ENCODE data around the gene VEGFB. TPM values are rescaled to one million over a fixed set of nuclear protein-coding genes. Genes with fewer than 3 reads are reported as not detected.
"Not testable (repeated sequence)": the region's sequence is repeated elsewhere in the genome, so short reads cannot be mapped to it uniquely, and the experiment has no call there.

VEGFB gene
- total RNA-seq, 2 experiments from 2014 or later, result 78.9 to 82.1 TPM

DNA sequence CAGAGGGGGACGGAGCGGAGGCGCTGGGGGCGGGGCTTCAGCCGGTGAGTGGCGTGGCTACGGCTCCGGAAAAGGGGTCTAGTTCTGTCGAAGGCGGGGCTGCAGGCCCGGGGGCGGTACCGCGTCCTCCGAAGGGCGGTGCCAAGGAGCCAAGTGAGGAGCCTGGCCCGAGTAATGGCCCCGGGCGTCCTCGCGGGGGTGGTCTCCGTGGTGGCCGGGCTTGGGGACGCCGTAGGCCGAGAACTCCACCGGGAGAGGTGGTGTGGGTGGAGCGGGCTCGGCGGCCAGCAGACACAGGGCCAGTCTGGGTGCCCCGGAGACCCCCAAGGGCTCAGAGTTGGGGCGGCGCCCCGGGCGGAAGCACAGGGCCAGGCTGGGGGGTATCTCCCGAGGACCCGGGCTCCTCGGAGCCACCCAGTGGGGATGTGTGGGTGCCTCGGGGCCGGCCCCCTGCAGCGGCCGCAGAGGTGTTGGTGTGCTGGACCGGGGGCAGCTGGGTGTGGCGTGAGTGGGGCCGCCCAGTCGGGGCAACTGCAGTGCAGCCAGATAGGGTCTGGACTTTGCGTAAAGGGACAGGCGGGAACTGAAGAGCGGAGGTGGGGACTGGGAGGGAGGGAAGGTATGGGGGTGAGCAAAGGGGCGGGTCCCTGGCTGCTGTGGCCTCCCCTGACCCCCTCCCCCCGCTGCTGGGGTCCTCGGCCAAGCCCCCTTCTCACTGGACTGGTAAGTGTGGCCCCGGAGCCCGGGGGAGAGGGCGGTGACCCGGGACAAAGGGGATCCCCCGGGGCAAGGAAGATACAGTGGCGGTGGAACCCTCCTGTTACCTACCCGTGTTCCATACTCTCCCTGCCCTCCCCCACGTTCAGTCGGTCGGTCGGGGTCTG lies 7.3 kb downstream of the VEGFB start:
- ChIA-PET POLR2A (interaction anchor here (0.5 to 4.3 kb wide), 16 partner anchors 9 to 99 kb away, joined by 3 to 14 read pairs (median 4); partner anchors contain the start of genes BAD, NUDT22, PRDX5 and STIP1), CTCF (interaction anchor here (0.6 to 3.7 kb wide), 9 partner anchors 9 to 403 kb away, joined by 3 to 19 read pairs (median 5); partner anchors contain the start of genes CATSPERZ, ESRRA, GPR137 and NUDT22)
- intact Hi-C loops (cut with micrococcal nuclease), result loop anchor here (1.0 to 10.0 kb wide), 7 partner anchors 11 to 873 kb away; partner anchors contain the start of genes BAD, DNAJC4, ESRRA and GPR137
- no peak for DNase-seq
- Mint-ChIP-seq H3K36me3 (peaks cover 18% of the 10 kb centered on the region), H3K27ac (peak overlapping the region; percentile 98), H3K4me1 (ENCODE audit: low read depth) (peaks cover 32% of the 10 kb centered on the region), H3K9me3 (no peaks in the 10 kb centered on the region), H3K27me3 (no peaks in the 10 kb centered on the region), H3K4me3 (peak overlapping the region; percentile 89)

DNA sequence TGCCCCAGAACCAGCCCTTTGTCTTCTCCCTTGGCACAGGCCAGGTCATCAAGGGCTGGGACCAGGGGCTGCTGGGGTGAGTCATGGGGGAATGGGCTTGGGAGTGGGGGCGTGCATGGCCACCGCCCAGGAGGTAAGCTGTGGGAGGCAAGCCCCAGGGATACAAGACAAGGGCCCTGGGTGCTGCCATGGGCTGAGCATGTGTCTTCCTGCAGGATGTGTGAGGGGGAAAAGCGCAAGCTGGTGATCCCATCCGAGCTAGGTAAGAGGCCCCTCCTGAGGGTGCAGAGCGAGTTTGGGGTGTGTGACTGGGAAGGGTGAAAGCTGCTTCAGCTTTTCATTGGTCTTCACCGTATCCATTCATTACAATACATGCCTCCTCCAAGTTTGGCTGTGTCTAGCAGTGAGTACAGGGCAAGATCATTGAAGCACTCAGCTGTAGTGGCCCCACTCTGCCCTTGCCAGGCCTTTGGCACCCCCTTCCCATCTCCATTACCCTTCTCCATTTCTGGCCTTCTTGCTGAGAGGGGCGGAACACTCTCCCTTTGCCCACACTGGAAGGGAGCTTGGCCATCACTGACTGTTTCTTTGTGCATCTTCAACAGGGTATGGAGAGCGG lies 9.0 kb downstream of the VEGFB start:
- no peaks in the 10 kb centered on the region for H3K9me3 Mint-ChIP-seq
- H3K36me3 Mint-ChIP-seq, result peaks cover 14% of the 10 kb centered on the region
- ChIA-PET CTCF (interaction anchor here (0.8 to 5.0 kb wide), 6 partner anchors 8 to 298 kb away, joined by 3 to 28 read pairs (median 10); partner anchors contain the start of genes CATSPERZ, ESRRA and PLCB3), POLR2A (interaction anchor here (1.1 to 1.6 kb wide), 5 partner anchors 9 to 37 kb away, joined by 3 to 6 read pairs (median 4); partner anchors contain the start of genes FERMT3, NUDT22 and TRPT1)
- peaks cover 35% of the 10 kb centered on the region for H3K4me1 Mint-ChIP-seq (ENCODE audit: low read depth)
- H3K4me3 Mint-ChIP-seq, result peak overlapping the region; percentile 41
- DNase-seq, result no peak
- peak overlapping the region; percentile 33 for H3K27ac Mint-ChIP-seq
- intact Hi-C loops (cut with micrococcal nuclease), result loop anchor here (10.0 kb wide), 1 partner anchor 871 kb away; the partner anchor contains the start of genes TM7SF2 and ZNHIT2
- H3K27me3 Mint-ChIP-seq, result no peaks in the 10 kb centered on the region

GRCh38 chr11:64244107-64244506 lies 9.7 kb downstream of the VEGFB start:
- no peaks in the 10 kb centered on the region for H3K27me3 Mint-ChIP-seq
- intact Hi-C loops (cut with micrococcal nuclease), result loop anchor here (10.0 kb wide), 1 partner anchor 871 kb away; the partner anchor contains the start of genes TM7SF2 and ZNHIT2
- ChIA-PET CTCF (interaction anchor here (0.8 to 5.0 kb wide), 4 partner anchors 7 to 298 kb away, joined by 4 to 28 read pairs (median 17); partner anchors contain the start of genes CATSPERZ, ESRRA and PLCB3), POLR2A (interaction anchor here (0.5 to 3.0 kb wide), 4 partner anchors 8 to 38 kb away, joined by 3 to 22 read pairs (median 4); partner anchors contain the start of gene FERMT3)
- peak overlapping the region; percentile 26 for H3K4me3 Mint-ChIP-seq
- peaks cover 35% of the 10 kb centered on the region for H3K4me1 Mint-ChIP-seq (ENCODE audit: low read depth)
- no peak for DNase-seq
- H3K27ac Mint-ChIP-seq, result peak overlapping the region; percentile 51
- H3K9me3 Mint-ChIP-seq, result no peaks in the 10 kb centered on the region
- H3K36me3 Mint-ChIP-seq, result peaks cover 14% of the 10 kb centered on the region

GRCh38 chr11:64244966-64245365 lies 10.6 kb downstream of the VEGFB start:
- ChIA-PET POLR2A (interaction anchor here (0.6 to 3.0 kb wide), 7 partner anchors 22 to 1328 kb away, joined by 3 to 22 read pairs (median 5); partner anchors contain the start of genes FERMT3 and STIP1), CTCF (interaction anchor here (0.6 to 5.0 kb wide), 4 partner anchors 40 to 59 kb away, joined by 3 to 28 read pairs (median 14); partner anchors contain the start of genes CATSPERZ and ESRRA)
- Mint-ChIP-seq H3K4me3 (peak overlapping the region; percentile 91), H3K27me3 (no peaks in the 10 kb centered on the region), H3K9me3 (no peaks in the 10 kb centered on the region), H3K27ac (peak overlapping the region; percentile 90), H3K36me3 (peaks cover 14% of the 10 kb centered on the region), H3K4me1 (ENCODE audit: low read depth) (peaks cover 34% of the 10 kb centered on the region)
- DNase-seq, result no peak
- intact Hi-C loops (cut with micrococcal nuclease), result loop anchor here (10.0 kb wide), 1 partner anchor 870 kb away; the partner anchor contains the start of genes TM7SF2 and ZNHIT2

DNA sequence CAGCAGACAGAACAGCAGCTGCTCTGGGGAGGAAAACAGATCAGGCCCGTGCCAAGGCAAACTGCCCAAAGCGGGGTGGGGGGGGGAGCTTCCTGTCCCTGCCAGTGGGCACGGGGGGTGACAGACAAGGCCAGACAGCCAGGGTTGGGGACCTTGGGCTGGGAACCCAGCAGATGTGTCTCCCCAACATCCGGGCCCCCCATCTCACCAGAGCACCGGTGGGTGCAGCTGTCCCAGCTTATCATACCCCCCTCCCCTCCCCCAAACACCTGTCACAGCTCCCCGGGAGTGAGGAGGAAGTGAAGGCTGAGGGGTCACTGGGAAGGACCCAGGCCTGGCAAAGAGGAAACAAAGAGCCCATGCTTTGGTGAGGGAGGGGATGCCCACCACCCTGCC lies 11.0 kb downstream of the VEGFB start:
- peaks cover 31% of the 10 kb centered on the region for H3K4me1 Mint-ChIP-seq (ENCODE audit: low read depth)
- ChIA-PET POLR2A (interaction anchor here (0.6 to 3.0 kb wide), 10 partner anchors 19 to 1328 kb away, joined by 3 to 22 read pairs (median 7); partner anchors contain the start of genes BAD, FERMT3, GPR137 and NUDT22), CTCF (interaction anchor here (0.6 to 5.0 kb wide), 8 partner anchors 10 to 59 kb away, joined by 3 to 28 read pairs (median 6); partner anchors contain the start of genes CATSPERZ and ESRRA)
- no peaks in the 10 kb centered on the region for H3K9me3 Mint-ChIP-seq
- no peaks in the 10 kb centered on the region for H3K27me3 Mint-ChIP-seq
- H3K27ac Mint-ChIP-seq, result peak overlapping the region; percentile 90
- intact Hi-C loops (cut with micrococcal nuclease), result loop anchor here (10.0 kb wide), 1 partner anchor 869 kb away; the partner anchor contains the start of genes TM7SF2 and ZNHIT2
- peak; percentile 44 for DNase-seq
- H3K4me3 Mint-ChIP-seq, result peak overlapping the region; percentile 91
- peaks cover 11% of the 10 kb centered on the region for H3K36me3 Mint-ChIP-seq

DNA sequence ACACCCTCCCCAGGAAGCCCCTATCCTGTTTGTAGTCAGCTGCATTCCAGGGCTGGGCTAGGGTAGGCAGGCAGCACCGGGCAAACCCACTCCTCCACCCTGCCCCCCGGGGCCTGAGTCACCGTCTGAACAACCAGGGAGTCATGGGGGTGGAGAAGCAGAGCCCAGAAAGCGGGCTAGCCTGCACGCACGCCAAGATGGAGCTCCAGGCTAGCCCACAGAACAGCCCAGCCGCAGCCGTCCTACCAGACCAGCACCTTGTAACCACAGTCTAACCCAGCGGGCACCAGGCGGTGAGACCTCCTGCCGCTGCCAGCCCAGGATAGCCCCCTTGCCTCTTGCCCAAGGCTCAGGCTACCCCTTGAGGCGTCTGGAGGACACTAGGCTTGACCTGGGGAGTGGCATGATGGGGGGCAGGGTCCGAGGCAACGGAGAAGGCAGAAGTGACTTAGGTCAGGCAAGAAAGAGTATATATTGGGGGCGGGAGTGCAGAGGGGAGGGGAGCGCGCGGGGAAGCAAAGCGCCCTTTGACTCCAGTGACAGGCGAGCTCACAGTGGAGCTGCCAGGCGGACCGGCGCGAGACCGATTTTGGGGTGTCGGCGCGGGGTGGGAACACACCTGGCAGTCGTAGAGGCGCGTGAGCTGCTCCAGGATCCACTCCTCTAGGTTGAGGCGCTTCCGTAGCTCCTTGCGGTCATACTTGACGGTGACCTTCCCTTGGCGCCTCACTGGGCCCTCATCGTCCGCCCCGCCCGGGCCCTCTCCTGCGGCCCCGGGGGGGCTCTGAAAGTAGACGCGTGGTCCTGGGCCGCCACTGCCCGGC lies 11.6 kb downstream of the VEGFB start:
- peak overlapping the region; percentile 91 for H3K4me3 Mint-ChIP-seq
- CTCF ChIA-PET, result interaction anchor here (0.6 to 5.0 kb wide), 9 partner anchors 11 to 86 kb away, joined by 3 to 28 read pairs (median 5); partner anchors contain the start of genes CATSPERZ and ESRRA
- intact Hi-C loops (cut with micrococcal nuclease), result loop anchor here (1.0 to 10.0 kb wide), 3 partner anchors 24 to 869 kb away; partner anchors contain the start of genes TM7SF2 and ZNHIT2
- H3K27ac Mint-ChIP-seq, result peak overlapping the region; percentile 90
- POLR2A ChIA-PET, result interaction anchor here (0.6 to 3.0 kb wide), 11 partner anchors 19 to 1327 kb away, joined by 3 to 22 read pairs (median 6); partner anchors contain the start of genes BAD, CCDC88B, FERMT3 and GPR137
- peaks cover 31% of the 10 kb centered on the region for H3K4me1 Mint-ChIP-seq (ENCODE audit: low read depth)
- H3K36me3 Mint-ChIP-seq, result peaks cover 10% of the 10 kb centered on the region
- DNase-seq, result peak; percentile 89
- H3K27me3 Mint-ChIP-seq, result no peaks in the 10 kb centered on the region
- no peaks in the 10 kb centered on the region for H3K9me3 Mint-ChIP-seq

DNA sequence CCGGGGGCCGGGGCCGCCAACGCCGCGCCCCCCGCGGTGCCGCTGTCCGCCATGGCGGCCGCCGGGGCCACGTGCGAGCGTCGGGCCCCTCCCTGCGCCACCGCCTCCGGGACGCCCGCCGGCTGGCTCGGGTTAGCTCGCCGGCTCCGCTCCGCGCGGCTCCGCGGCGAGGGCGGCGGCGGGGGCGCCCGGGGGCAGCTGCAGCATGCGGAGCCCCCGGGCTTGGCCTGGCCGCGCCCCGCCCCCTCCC lies 12.2 kb downstream of the VEGFB start:
- H3K27ac Mint-ChIP-seq, DNase-seq, H3K27me3 Mint-ChIP-seq, H3K9me3 Mint-ChIP-seq: not testable (repeated sequence)
- Mint-ChIP-seq H3K36me3 (peaks cover 10% of the 10 kb centered on the region), H3K4me3 (peak overlapping the region; percentile 78), H3K4me1 (ENCODE audit: low read depth) (peaks cover 31% of the 10 kb centered on the region)
- intact Hi-C loops (cut with micrococcal nuclease), result loop anchor here (1.0 to 10.0 kb wide), 3 partner anchors 24 to 868 kb away; partner anchors contain the start of genes TM7SF2 and ZNHIT2
- ChIA-PET CTCF (interaction anchor here (0.6 to 5.0 kb wide), 7 partner anchors 17 to 85 kb away, joined by 3 to 28 read pairs (median 6); partner anchors contain the start of genes CATSPERZ and ESRRA), POLR2A (interaction anchor here (0.6 to 3.0 kb wide), 11 partner anchors 13 to 1364 kb away, joined by 3 to 22 read pairs (median 6); partner anchors contain the start of genes BAD, CCDC88B, ESRRA and FERMT3)

DNA sequence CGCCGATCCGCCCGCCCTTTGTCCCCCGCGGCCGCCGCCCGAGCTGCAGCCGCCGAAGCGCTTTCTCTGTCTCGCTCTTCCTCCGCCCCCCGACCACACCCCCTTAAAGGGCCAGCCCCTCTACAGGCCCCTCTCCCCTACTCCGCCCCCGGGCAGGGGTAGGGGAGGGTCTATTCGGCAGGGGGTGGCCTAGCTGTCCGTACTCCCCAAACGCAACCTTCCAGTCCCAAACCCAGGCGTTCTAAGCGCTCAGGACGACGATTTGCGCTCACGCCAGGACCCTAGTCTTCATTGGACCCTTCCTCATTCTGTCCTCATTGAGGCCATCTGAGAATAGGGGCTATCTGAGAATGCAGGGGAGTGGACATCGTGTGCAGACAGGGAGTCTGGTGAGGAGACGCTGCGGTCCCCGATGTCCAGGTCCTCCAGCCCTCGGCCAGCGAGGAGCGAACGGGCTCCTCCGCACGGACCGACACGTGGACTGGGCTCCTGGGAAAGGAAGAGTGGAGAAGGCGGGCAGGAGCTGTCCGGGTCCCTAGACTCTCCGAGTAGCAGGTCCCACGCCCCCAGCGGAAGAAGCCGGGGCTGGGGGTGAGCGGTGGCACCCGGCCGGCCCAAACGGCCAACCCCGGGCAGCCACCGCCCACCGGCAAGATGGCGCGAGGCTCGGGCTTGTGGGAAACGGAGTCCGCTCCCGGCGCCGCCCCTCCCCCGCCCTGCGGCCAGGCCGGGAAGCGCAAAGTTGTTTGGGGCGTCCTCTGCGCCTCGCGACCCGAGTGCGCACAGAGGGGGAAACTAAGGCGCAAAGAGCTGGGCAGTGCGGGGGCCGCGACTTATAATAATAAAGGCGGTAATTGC lies 12.7 kb downstream of the VEGFB start, which contains the start of gene PPP1R14B:
Gene PPP1R14B (minus strand): TSS at position 73 of the 858 bp plus-strand sequence. CDS start 270 bp downstream, outside the sequence.
- Mint-ChIP-seq H3K27me3 (no peaks in the 10 kb centered on the region), H3K27ac (peak within 1 kb of the TSS; percentile 90), H3K4me1 (ENCODE audit: low read depth) (peaks cover 36% of the 10 kb centered on the region), H3K4me3 (peak within 1 kb of the TSS; percentile 91), H3K9me3 (no peaks in the 10 kb centered on the region), H3K36me3 (peaks cover 10% of the 10 kb centered on the region)
- POLR2A ChIA-PET, result interaction anchor here (0.6 to 3.0 kb wide), 11 partner anchors 13 to 1365 kb away, joined by 3 to 22 read pairs (median 6); partner anchors contain the start of genes BAD, CCDC88B, ESRRA and FERMT3
- CTCF ChIA-PET, result interaction anchor here (0.6 to 5.0 kb wide), 8 partner anchors 16 to 85 kb away, joined by 3 to 28 read pairs (median 5); partner anchors contain the start of genes CATSPERZ and ESRRA
- peak; percentile 88 for DNase-seq
- intact Hi-C loops (cut with micrococcal nuclease), result loop anchor here (1.0 to 10.0 kb wide), 3 partner anchors 23 to 868 kb away; partner anchors contain the start of genes TM7SF2 and ZNHIT2
